HepG2 (cell line): ENCODE measurements around the gene RAB17. TPM values are rescaled to one million over a fixed set of nuclear protein-coding genes. Genes with fewer than 3 reads are reported as not detected.

Experiments used
- CENPT ChIP-seq: sonication (generic); formaldehyde crosslinking; IDR thresholded peaks from 2 replicates; pipeline ENCODE4 v1.8.0; 2022; ENCODE audit warnings: low read depth, mild to moderate bottlenecking, moderate library complexity, missing genetic modification reagents
- FOXK2 ChIP-seq: fragments of 450-650 bp; IDR thresholded peaks from 2 replicates; pipeline ENCODE4 v1.6.1; 2016
- HNF4A ChIP-seq: sonication (generic); formaldehyde crosslinking; IDR thresholded peaks from 2 replicates; pipeline ENCODE4 v1.4.0; 2020; ENCODE audit warnings: missing genetic modification reagents
- KDM6A ChIP-seq: IDR thresholded peaks from 2 replicates; pipeline ENCODE4 v1.6.1; 2016; ENCODE audit warnings: low read depth
- MATR3 ChIP-seq: sonication (generic); formaldehyde crosslinking; IDR thresholded peaks from 2 replicates; pipeline ENCODE4 v1.4.0; 2020; ENCODE audit warnings: missing genetic modification reagents
- MIER2 ChIP-seq: IDR thresholded peaks from 2 replicates; pipeline ENCODE4 v1.6.1; 2016; ENCODE audit warnings: missing biosample characterization, missing genetic modification reagents
- PHF21A ChIP-seq: sonication (generic); formaldehyde crosslinking; IDR thresholded peaks from 2 replicates; pipeline ENCODE4 v1.5.0; 2020; ENCODE audit warnings: mild to moderate bottlenecking, missing genetic modification reagents
- SMAD1 ChIP-seq: sonication (generic); formaldehyde crosslinking; IDR thresholded peaks from 2 replicates; pipeline ENCODE4 v1.4.0; 2020; ENCODE audit warnings: missing genetic modification reagents, low read depth, mild to moderate bottlenecking, borderline replicate concordance
- SOX13 ChIP-seq, 3 experiments: fragments of 450-650 bp in 1 of 3; sonication (generic) in 1 of 3; formaldehyde crosslinking in 1 of 3; IDR thresholded peaks in 2 of 3; conservative IDR thresholded peaks in 1 of 3; 2 replicates each; pipeline versions ENCODE4 v1.5.0 to v1.6.1; 2016 to 2020; ENCODE audit warnings: antibody characterized with exemption in 1 of 3, mild to moderate bottlenecking in 1 of 3, missing compliant biosample characterization in 1 of 3, missing genetic modification reagents in 1 of 3, moderate library complexity in 1 of 3
- TEF ChIP-seq: sonication (generic); formaldehyde crosslinking; IDR thresholded peaks from 2 replicates; pipeline ENCODE4 v1.5.0; 2020; ENCODE audit warnings: missing genetic modification reagents
- ZNF101 ChIP-seq: sonication (generic); formaldehyde crosslinking; IDR thresholded peaks from 2 replicates; pipeline ENCODE4 v1.4.0; 2020; ENCODE audit warnings: mild to moderate bottlenecking, low read depth, missing genetic modification reagents, borderline replicate concordance
- ZNF160 ChIP-seq: sonication (generic); formaldehyde crosslinking; IDR thresholded peaks from 2 replicates; pipeline ENCODE4 v1.8.0; 2022; ENCODE audit warnings: mild to moderate bottlenecking, inconsistent platforms, missing genetic modification reagents
- ZNF224 ChIP-seq: sonication (generic); formaldehyde crosslinking; IDR thresholded peaks from 2 replicates; pipeline ENCODE4 v1.5.0; 2020; ENCODE audit warnings: mild to moderate bottlenecking, missing genetic modification reagents
- ZNF616 ChIP-seq: sonication (generic); formaldehyde crosslinking; IDR thresholded peaks from 2 replicates; pipeline ENCODE4 v1.5.0; 2020; ENCODE audit warnings: low read depth, mild to moderate bottlenecking, missing genetic modification reagents
- ZNF670 ChIP-seq: sonication (generic); formaldehyde crosslinking; IDR thresholded peaks from 2 replicates; pipeline ENCODE4 v1.8.0; 2022; ENCODE audit warnings: mild to moderate bottlenecking, missing genetic modification reagents, borderline replicate concordance
- ZNF816 ChIP-seq: sonication (generic); formaldehyde crosslinking; IDR thresholded peaks from 2 replicates; pipeline ENCODE4 v1.8.0; 2022; ENCODE audit warnings: missing genetic modification reagents, mild to moderate bottlenecking, borderline replicate concordance
- ZSCAN30 ChIP-seq: sonication (generic); formaldehyde crosslinking; IDR thresholded peaks from 2 replicates; pipeline ENCODE4 v1.5.0; 2020; ENCODE audit warnings: mild to moderate bottlenecking, missing genetic modification reagents
- polyA plus RNA-seq, 8 experiments: library from polyadenylated mRNA; depleted of rRNA in 3 of 8; stranded (reverse) in 7 of 8; unstranded in 1 of 8; fragments of >200 nt; fragmentation: Illumina TruSeq in 4 of 8; extraction: Trizol in 4 of 8; gene quantifications; 2 replicates each; pipeline versions ENCODE4 v1.2.1 to v1.2.3, GENCODE V29; 2011 to 2016; ENCODE audit warnings: low read depth in 4 of 8, missing spikeins in 1 of 8, mixed read lengths in 1 of 8; ENCODE audit not compliant: insufficient read depth in 1 of 8
- total RNA-seq, 5 experiments: library from RNA; depleted of rRNA; stranded (reverse); fragments of >200 nt; fragmentation: Illumina TruSeq; extraction: Trizol; gene quantifications; 2 replicates each; pipeline ENCODE4 v1.2.3, GENCODE V29; 2016; ENCODE audit warnings: low read depth in 1 of 5
- TF ChIP-seq, protein P1 (sequence below): sonication (generic); formaldehyde crosslinking; IDR thresholded peaks from 2 replicates; pipeline ENCODE4 v1.5.0; 2020; ENCODE audit warnings: mild to moderate bottlenecking, missing genetic modification reagents, borderline replicate concordance
- TF ChIP-seq, protein P2 (sequence below): sonication (generic); formaldehyde crosslinking; IDR thresholded peaks from 2 replicates; pipeline ENCODE4 v1.8.0; 2022; ENCODE audit warnings: missing genetic modification reagents, mild to moderate bottlenecking, inconsistent platforms, borderline replicate concordance

RAB17 gene
- total and polyA plus RNA-seq, 2 of the 13 experiments (the other 11 are each of a cell fraction or from before 2014, with no cell fraction given) = 68.0 to 124 TPM

- TF ChIP-seq, protein P1, sequence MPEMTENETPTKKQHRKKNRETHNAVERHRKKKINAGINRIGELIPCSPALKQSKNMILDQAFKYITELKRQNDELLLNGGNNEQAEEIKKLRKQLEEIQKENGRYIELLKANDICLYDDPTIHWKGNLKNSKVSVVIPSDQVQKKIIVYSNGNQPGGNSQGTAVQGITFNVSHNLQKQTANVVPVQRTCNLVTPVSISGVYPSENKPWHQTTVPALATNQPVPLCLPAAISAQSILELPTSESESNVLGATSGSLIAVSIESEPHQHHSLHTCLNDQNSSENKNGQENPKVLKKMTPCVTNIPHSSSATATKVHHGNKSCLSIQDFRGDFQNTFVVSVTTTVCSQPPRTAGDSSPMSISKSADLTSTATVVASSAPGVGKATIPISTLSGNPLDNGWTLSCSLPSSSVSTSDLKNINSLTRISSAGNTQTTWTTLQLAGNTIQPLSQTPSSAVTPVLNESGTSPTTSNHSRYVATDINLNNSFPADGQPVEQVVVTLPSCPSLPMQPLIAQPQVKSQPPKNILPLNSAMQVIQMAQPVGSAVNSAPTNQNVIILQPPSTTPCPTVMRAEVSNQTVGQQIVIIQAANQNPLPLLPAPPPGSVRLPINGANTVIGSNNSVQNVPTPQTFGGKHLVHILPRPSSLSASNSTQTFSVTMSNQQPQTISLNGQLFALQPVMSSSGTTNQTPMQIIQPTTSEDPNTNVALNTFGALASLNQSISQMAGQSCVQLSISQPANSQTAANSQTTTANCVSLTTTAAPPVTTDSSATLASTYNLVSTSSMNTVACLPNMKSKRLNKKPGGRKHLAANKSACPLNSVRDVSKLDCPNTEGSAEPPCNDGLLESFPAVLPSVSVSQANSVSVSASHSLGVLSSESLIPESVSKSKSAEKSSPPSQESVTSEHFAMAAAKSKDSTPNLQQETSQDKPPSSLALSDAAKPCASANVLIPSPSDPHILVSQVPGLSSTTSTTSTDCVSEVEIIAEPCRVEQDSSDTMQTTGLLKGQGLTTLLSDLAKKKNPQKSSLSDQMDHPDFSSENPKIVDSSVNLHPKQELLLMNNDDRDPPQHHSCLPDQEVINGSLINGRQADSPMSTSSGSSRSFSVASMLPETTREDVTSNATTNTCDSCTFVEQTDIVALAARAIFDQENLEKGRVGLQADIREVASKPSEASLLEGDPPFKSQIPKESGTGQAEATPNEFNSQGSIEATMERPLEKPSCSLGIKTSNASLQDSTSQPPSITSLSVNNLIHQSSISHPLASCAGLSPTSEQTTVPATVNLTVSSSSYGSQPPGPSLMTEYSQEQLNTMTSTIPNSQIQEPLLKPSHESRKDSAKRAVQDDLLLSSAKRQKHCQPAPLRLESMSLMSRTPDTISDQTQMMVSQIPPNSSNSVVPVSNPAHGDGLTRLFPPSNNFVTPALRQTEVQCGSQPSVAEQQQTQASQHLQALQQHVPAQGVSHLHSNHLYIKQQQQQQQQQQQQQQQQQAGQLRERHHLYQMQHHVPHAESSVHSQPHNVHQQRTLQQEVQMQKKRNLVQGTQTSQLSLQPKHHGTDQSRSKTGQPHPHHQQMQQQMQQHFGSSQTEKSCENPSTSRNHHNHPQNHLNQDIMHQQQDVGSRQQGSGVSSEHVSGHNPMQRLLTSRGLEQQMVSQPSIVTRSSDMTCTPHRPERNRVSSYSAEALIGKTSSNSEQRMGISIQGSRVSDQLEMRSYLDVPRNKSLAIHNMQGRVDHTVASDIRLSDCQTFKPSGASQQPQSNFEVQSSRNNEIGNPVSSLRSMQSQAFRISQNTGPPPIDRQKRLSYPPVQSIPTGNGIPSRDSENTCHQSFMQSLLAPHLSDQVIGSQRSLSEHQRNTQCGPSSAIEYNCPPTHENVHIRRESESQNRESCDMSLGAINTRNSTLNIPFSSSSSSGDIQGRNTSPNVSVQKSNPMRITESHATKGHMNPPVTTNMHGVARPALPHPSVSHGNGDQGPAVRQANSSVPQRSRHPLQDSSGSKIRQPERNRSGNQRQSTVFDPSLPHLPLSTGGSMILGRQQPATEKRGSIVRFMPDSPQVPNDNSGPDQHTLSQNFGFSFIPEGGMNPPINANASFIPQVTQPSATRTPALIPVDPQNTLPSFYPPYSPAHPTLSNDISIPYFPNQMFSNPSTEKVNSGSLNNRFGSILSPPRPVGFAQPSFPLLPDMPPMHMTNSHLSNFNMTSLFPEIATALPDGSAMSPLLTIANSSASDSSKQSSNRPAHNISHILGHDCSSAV (CRISPR knock-in tag) = no peak
- no peak for TF ChIP-seq SOX13 (IDR thresholded peaks at IDR 0.05)
- TF ChIP-seq SOX13 (CRISPR knock-in tag; conservative IDR thresholded peaks at IDR 0.05 in 1 of 2, IDR thresholded peaks at IDR 0.05 in 1 of 2) = no peak
- TF ChIP-seq, protein P2, sequence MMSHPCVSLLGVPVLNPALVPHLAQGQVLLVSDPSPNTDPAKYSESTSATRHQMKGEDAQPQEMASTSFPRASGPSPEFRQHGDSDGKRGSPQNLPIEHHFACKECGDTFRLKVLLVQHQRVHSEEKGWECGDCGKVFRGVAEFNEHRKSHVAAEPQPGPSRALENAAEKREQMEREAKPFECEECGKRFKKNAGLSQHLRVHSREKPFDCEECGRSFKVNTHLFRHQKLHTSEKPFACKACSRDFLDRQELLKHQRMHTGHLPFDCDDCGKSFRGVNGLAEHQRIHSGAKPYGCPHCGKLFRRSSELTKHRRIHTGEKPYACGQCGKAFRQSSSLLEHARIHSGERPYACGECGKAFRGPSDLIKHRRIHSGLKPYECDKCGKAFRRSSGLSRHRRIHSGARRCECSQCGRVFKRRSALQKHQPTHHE = no peak
- TF ChIP-seq FOXK2 = no peak
- no peak for TF ChIP-seq KDM6A
- no peak for TF ChIP-seq ZNF616 (CRISPR knock-in tag)
- TF ChIP-seq ZNF224 (CRISPR knock-in tag) = no peak
- TF ChIP-seq MIER2 (CRISPR knock-in tag) = no peak
- no peak for TF ChIP-seq SMAD1
- TF ChIP-seq ZNF101 (CRISPR knock-in tag) = no peak
- TF ChIP-seq ZNF816 = no peak
- no peak for TF ChIP-seq ZSCAN30 (CRISPR knock-in tag)
- TF ChIP-seq HNF4A = peak; percentile 78
- TF ChIP-seq MATR3 (CRISPR knock-in tag) = no peak
- TF ChIP-seq ZNF160 = no peak
- no peak for TF ChIP-seq CENPT (CRISPR knock-in tag)
- TF ChIP-seq TEF (CRISPR knock-in tag) = no peak
- no peak for TF ChIP-seq PHF21A
- TF ChIP-seq ZNF670 (CRISPR knock-in tag) = no peak
Measured at GRCh38 chr2:237639836-237640220, 49.3 kb upstream of the RAB17 start (continued).
